Psoas muscle (tissue), 8 donors: ENCODE data around the gene SMCO4. TPM values are rescaled to one million over a fixed set of nuclear protein-coding genes. Genes with fewer than 3 reads are reported as not detected.

Experiments
- ATAC-seq, 4 donors: fragments of 200-7000 bp; cut with Tn5 transposase; one replicate each; pipeline ENCODE4 v1.9.1; 2020; ENCODE audit warnings: moderate library complexity in 3 of 4, mild to moderate bottlenecking in 2 of 4
- DNase-seq, 2 donors: peaks; one replicate each; pipeline ENCODE4 v3.0.0-alpha.2; 2020
- H3K27ac ChIP-seq: fragments of 200-600 bp; one replicate; pipeline ENCODE4 v1.8.0; 2022
- H3K27me3 ChIP-seq, 3 donors: fragments of 200-600 bp in 1 of 3; one replicate each; pipeline versions ENCODE4 v1.6.1 to v1.8.0; 2013 to 2022; ENCODE audit warnings: low read length in 2 of 3, mild to moderate bottlenecking in 2 of 3, moderate library complexity in 1 of 3; ENCODE audit not compliant: insufficient read depth in 3 of 3
- H3K36me3 ChIP-seq, 2 donors: fragments of 200-600 bp in 1 of 2; one replicate each; pipeline versions ENCODE4 v1.6.1 to v1.8.0; 2013 to 2022; ENCODE audit warnings: low read depth in 1 of 2, mild to moderate bottlenecking in 1 of 2, moderate library complexity in 1 of 2; ENCODE audit not compliant: insufficient read depth in 1 of 2
- H3K4me1 ChIP-seq: fragments of 200-600 bp; one replicate; pipeline ENCODE4 v1.8.0; 2022
- H3K4me3 ChIP-seq: fragments of 200-600 bp; one replicate; pipeline ENCODE4 v1.8.0; 2022; ENCODE audit warnings: mild to moderate bottlenecking
- H3K9me3 ChIP-seq: fragments of 200-600 bp; one replicate; pipeline ENCODE4 v1.8.0; 2022
- WGBS, 3 donors: extraction: QIAGEN DNeasy Blood & Tissue Kit; methylation state at CpG; one replicate each; pipeline versions ENCODE4 v1.1.6 to v1.1.7; 2013; 5-methylcytosine and 5-hydroxymethylcytosine counted together
- intact Hi-C, 2 donors: fragments of 100-400 bp; cut with DNase I; formaldehyde crosslinking; loops; one replicate each; pipeline versions ENCODE4 v1.11.0 to v1.14.2; 2022
- polyA plus RNA-seq, 3 donors: library from polyadenylated mRNA; stranded (reverse); fragments of 200-250 nt; gene quantifications; one replicate each; pipeline ENCODE4 v1.2.3, GENCODE V29; 2013
- total RNA-seq, 4 donors: library from RNA; stranded (reverse); fragmentation: NEBNext Ultra II Directional in 2 of 4; extraction: Animal tissue kit (Norgen Biotek cat#: 25700) in 2 of 4; gene quantifications; one replicate each; pipeline versions ENCODE4 v1.2.1 to v1.2.4, GENCODE V29; 2021 to 2023
- TF ChIP-seq, protein P1 (sequence below): fragments of 200-600 bp; IDR thresholded peaks from one replicate; pipeline ENCODE4 v1.8.0; 2022; ENCODE audit warnings: antibody characterized with exemption
- donor health status: healthy with polysubstance abuse.
- donor health status: DM: no; HTN: no; CAD: no; lungs with moderate emphysema.
- donor health status: Bipolar disorder and iron deficiency.
- donor health status: healthy.
- donor health status: DM: yes; HTN: yes; CAD: no.
- donor health status: DM: no; HTN: no; CAD: no.
- donor health status: DM: no; HTN: no; CAD: no.
- donor health status: DM: yes; HTN: yes; CAD: no.

The SMCO4 gene
- total and polyA plus RNA-seq, 7 donors = 3.5 to 21.8 (median 8.6) TPM

DNA sequence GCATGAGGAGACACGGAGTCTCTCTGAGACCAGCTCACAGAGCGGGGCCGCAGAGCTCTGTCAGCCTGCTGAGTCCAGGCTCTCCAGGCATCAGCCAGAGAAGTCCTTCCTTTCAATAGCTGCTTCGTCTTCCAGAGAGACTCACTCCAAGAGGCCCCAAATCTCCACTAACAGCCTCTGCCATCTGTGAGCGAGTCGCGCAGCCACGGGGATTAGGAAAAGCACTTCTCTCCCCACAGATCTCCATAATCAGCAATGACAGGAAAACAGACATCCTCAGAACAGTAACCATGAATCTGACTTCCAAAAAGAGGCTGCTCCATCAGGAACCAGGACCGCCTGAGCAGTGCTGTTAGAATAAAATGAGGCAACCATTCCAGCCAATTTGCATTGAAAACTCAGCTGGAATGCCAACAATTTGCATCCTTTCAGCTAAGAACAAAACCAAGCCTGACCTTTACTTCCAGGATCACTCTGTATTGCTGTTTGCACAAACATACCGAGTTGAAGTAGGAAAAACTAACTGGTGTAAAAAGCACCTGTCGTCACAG is 65.4 kb downstream of the SMCO4 start:
- TF ChIP-seq, protein P1, sequence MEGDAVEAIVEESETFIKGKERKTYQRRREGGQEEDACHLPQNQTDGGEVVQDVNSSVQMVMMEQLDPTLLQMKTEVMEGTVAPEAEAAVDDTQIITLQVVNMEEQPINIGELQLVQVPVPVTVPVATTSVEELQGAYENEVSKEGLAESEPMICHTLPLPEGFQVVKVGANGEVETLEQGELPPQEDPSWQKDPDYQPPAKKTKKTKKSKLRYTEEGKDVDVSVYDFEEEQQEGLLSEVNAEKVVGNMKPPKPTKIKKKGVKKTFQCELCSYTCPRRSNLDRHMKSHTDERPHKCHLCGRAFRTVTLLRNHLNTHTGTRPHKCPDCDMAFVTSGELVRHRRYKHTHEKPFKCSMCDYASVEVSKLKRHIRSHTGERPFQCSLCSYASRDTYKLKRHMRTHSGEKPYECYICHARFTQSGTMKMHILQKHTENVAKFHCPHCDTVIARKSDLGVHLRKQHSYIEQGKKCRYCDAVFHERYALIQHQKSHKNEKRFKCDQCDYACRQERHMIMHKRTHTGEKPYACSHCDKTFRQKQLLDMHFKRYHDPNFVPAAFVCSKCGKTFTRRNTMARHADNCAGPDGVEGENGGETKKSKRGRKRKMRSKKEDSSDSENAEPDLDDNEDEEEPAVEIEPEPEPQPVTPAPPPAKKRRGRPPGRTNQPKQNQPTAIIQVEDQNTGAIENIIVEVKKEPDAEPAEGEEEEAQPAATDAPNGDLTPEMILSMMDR = no peak
- Histone ChIP-seq H3K4me3 (no peak overlapping the region), H3K9me3 (no peaks in the 10 kb centered on the region), H3K36me3 (peaks cover 0 to 5% of the 10 kb centered on the region in 2 donors), H3K27ac (no peak overlapping the region), H3K27me3 (no peaks in the 10 kb centered on the region), H3K4me1 (no peaks in the 10 kb centered on the region)
- WGBS, 3 donors = 54 to 62% (median 60%) methylated on average over 11 of the region's 11 CpGs
- ATAC-seq (no peak), DNase-seq (no peak)
- intact Hi-C loops = no loop called here

DNA sequence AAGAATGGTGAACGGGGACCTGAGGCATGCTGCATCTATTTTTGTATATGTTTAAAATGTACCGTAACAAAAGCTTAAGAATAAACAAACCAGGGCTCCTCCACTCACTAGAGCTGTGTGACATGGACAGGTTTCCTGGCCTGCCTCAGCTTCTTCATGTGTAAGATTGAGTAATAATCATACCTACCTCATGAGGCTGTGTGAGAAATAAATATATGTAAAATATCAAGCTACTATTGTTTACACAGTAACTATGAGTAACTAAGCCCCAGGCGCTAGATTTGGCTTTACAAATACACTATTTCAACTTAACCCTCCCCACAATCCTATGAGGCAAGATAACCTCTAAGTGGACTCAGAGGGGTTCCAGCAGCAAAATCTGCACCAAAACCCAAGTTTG is 66.4 kb downstream of the SMCO4 start:
- TF ChIP-seq, protein P1 = no peak
- WGBS, 3 donors = 89 to 91% (median 89%) methylated on average over 3 of the region's 3 CpGs
- Histone ChIP-seq H3K4me1 (no peaks in the 10 kb centered on the region), H3K9me3 (no peaks in the 10 kb centered on the region), H3K27me3 (no peaks in the 10 kb centered on the region), H3K27ac (no peak overlapping the region), H3K4me3 (no peak overlapping the region), H3K36me3 (peaks cover 0 to 5% of the 10 kb centered on the region in 2 donors)
- DNase-seq = no peak
- intact Hi-C loops = no loop called here
- no peak for ATAC-seq

DNA sequence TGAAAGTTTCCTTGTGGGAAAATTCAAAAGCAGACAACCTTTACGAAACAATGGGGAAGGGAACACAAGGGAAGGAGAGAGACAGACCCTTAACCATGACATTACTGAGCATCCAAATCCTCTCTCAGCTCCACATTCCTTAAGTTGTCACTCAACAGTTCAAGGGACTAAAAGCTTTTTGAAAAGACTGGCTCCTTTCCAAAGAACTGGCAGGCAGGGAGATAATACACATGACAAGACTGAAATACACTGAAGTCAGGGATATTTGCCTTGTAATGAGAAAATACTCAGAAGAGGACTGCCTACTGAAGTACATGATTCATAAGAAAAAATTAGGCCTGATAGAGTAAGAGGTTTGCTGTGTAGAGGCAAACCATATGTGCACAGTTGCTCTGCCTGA is 69.1 kb downstream of the SMCO4 start:
- Histone ChIP-seq H3K4me1 (no peaks in the 10 kb centered on the region), H3K27me3 (no peaks in the 10 kb centered on the region), H3K27ac (no peak overlapping the region), H3K4me3 (no peak overlapping the region), H3K36me3 (peaks cover 0 to 4% of the 10 kb centered on the region in 2 donors), H3K9me3 (no peaks in the 10 kb centered on the region)
- TF ChIP-seq, protein P1 = no peak
- DNase-seq (no peak), ATAC-seq (no peak)
- 86 to 93% (median 87%) methylated on average over 1 of the region's 1 CpG for WGBS, 3 donors
- intact Hi-C loops = no loop called here

DNA sequence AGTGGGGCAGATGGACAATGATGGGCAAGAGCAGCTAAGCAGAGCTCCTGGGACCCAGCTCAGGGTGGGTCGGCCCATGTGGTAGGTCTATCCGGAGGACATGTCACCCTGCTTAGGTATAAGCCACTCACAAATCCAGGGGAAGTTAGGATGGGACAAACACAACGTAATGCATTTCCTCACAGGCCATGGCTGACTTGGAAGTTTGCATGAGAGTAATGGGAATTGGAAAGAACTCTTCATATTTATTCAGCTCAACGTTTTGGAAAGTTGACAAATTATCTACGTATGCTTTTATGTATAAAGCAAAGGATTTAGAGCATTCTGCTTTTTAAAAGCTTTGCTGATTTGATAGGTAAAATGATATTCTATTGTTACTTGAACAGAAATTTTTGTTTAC is 74.9 kb downstream of the SMCO4 start:
- H3K4me3 ChIP-seq = no peak overlapping the region
- WGBS, 3 donors = 59 to 71% (median 65%) methylated on average over 5 of the region's 5 CpGs
- H3K36me3 ChIP-seq = no peaks in the 10 kb centered on the region
- no peaks in the 10 kb centered on the region for H3K27me3 ChIP-seq
- H3K27ac ChIP-seq = no peak overlapping the region
- H3K4me1 ChIP-seq = no peaks in the 10 kb centered on the region
- no peak for ATAC-seq
- TF ChIP-seq, protein P1 = no peak
- intact Hi-C loops = no loop called here
- no peaks in the 10 kb centered on the region for H3K9me3 ChIP-seq
- DNase-seq = no peak

DNA sequence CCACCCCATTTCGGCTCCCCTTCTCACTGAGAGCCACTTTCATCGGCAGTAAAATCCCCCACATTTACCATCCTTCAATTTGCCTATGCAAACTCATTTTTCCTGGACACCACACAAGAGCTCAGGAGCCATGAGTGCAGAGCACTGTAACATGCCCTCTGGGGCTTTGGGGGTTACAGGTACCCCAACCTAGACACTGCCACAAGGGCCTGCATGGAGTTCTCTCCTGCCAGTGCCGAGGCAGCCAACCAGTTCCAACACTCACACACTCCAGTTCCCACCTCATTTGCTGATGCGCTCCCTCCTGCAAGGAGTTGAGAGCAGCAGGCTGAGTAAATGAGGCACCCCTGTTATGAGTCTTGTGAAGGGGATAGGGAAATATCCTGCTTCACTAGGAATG is 76.1 kb downstream of the SMCO4 start:
- 85 to 89% (median 87%) methylated on average over 4 of the region's 4 CpGs for WGBS, 3 donors
- no peaks in the 10 kb centered on the region for H3K4me1 ChIP-seq
- H3K4me3 ChIP-seq = no peak overlapping the region
- ATAC-seq = no peak
- H3K9me3 ChIP-seq = no peaks in the 10 kb centered on the region
- intact Hi-C loops = no loop called here
- H3K27me3 ChIP-seq = no peaks in the 10 kb centered on the region
- H3K36me3 ChIP-seq = no peaks in the 10 kb centered on the region
- H3K27ac ChIP-seq = no peak overlapping the region
- no peak for DNase-seq
- TF ChIP-seq, protein P1 = no peak
